NCI-H82 (cell line): ENCODE measurements around the gene BTF3L4.

Experiments used
- DNase-seq: peaks from one replicate; lab custom pipeline; 2025; lab: John Stamatoyannopoulos, UW

Gene BTF3L4

DNA sequence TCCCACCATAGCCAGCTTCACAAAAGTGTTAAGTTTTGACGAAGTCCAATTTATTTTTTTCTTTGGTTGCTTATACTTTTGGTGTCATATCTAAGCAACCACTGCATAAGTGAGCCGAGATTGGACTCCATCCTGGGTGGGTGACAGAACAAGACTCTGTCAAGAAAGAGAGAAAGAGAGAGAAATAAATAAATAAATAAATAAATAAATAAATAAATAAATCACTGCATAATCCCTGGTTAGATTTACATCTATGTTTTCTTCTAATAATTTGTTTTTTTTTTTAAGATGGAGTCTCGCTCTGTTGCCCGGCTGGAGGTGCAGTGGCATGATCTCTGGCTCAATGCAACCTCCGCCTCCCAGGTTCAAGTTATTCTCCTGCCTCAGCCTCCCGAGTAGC, 67.5 kb downstream of the BTF3L4 start:
- no peak for DNase-seq

DNA sequence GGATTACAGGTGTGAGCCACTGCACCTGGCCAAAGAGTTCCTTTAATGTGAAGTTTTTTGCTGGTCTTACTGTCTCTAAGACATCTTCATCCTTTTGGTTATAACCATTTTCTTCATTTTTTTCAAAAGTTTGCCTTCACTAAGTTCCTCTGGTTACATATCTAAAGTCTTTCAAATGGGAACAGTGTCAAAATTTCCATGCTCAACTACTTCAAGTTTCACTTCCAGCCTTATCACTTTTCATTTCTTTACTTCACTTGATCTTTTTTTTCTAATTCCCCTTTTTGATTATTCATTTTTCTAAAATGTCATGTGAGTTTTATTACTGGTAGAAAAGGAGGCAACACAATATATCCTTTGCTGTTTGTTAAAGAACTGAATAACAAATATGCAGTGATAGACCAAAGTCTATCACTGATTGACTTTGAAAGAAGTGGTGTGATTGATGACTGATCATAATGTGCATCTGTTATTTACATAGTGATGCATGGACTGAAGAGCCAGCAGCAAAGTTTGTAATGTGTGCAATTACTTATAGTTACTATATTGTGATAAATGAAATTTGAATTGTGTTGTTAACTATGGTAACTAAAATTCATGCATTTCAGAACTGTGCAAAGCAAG, 69.8 kb downstream of the BTF3L4 start:
- no peak for DNase-seq

DNA sequence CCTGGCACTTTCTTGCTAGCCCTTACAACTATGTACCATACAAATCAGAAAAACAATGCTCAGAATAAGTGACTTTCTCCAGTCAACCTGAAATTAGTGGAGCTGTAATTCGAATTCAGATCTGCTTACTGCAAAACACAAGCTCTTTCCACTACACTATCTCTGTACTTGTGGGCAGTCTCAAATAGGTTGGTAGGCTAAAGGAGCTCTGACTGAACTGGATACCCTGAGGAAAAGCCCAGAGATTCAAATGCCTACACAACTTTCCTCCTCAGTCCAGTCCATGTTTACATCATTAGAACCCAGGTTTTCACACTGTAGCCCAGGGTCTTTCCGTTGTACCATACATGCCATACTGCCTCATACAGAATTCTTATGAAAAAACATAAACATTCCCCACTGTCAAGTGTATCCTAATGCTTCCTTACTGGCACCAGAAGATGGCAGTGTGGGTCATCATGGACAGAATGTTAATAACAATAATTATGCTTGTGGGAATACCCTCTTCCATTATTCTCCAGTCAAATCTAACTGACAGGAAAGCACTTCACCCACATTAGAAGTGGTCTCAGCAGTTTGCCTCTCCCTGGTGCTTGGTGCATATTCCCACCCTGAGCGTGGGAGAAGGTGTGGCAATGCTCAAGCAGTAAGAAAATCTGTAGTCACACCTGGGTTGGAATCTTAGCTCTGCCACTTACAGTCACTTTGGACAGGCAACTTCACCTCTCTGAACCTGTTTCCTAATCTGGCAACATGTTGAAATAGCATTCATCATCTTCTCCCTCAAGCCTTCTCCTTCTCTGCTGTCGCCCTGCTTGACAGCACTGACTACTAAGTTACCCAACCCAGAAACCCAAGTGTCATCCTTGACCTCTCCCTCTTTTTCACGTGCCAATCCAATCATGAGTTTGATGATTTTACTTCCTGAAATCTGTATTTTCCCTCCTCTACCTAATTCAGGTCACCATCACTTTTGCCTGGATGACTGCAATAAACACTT, 71.4 kb downstream of the BTF3L4 start:
- DNase-seq: peak; percentile 65

DNA sequence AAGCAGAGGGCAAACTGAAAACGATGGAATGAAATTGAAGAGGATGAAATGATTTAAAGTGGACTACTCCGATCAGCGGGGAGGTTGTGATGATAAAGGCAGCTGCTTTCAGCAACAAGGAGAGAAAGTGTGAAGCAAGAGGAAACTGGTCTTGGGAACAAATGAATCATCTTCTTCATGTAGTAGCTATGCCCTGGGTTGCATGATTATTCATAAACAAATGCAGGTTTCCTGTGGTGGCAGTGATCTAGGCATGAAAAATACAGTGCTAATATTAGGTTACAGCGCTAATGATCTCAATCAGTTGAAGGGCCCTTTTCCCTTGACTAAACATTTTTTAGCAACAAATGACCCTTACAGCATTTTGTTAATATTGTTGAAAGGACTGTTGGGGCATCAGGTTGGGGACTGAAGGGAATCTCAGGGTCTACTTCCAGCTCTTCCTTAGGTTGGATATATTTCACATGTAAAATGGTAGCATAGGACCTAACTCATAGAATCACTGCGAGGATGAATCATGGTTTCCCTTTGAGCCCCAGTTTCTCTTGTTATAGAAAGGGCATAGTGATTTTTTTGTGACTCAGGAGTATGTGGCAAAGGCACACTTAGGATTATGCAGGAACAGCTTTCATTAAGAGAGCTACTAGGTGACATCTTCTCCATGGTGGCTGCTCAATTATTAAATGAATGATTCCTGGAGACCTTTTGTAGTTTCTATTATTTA, 83.9 kb downstream of the BTF3L4 start:
- DNase-seq: no peak
